ENCODE measurements around the gene UGT2A3.
"Not testable (repeated sequence)": the region's sequence is repeated elsewhere in the genome, so short reads cannot be mapped to it uniquely, and the experiment has no call there.

- TF ChIP-seq, protein P1, sequence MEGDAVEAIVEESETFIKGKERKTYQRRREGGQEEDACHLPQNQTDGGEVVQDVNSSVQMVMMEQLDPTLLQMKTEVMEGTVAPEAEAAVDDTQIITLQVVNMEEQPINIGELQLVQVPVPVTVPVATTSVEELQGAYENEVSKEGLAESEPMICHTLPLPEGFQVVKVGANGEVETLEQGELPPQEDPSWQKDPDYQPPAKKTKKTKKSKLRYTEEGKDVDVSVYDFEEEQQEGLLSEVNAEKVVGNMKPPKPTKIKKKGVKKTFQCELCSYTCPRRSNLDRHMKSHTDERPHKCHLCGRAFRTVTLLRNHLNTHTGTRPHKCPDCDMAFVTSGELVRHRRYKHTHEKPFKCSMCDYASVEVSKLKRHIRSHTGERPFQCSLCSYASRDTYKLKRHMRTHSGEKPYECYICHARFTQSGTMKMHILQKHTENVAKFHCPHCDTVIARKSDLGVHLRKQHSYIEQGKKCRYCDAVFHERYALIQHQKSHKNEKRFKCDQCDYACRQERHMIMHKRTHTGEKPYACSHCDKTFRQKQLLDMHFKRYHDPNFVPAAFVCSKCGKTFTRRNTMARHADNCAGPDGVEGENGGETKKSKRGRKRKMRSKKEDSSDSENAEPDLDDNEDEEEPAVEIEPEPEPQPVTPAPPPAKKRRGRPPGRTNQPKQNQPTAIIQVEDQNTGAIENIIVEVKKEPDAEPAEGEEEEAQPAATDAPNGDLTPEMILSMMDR (IDR thresholded peaks at IDR 0.05; ENCODE audit: low read depth, low read length, poor library complexity, severe bottlenecking): not testable (repeated sequence)
- not testable (repeated sequence) for TF ChIP-seq EZH2phosphoT487 (IDR thresholded peaks at IDR 0.05; ENCODE audit: borderline replicate concordance, low read length)
Observed at GRCh38 chr4:68959085-68959484, 7.5 kb upstream of the UGT2A3 start.

Measured in DOHH2 (cell line).